Stimulated activated CD8-positive, alpha-beta memory T cell treated with anti-CD3 and anti-CD28 coated beads, Interleukin-7, amount 100 ng/mL, for 4 hours (primary cell): ENCODE data around the gene APOBEC3C.
"Not testable (repeated sequence)": the region's sequence is repeated elsewhere in the genome, so short reads cannot be mapped to it uniquely, and the experiment has no call there.

Source experiments
- DNase-seq, 2 donors: peaks; one replicate each; pipeline ENCODE4 v3.0.0-alpha.2; 2020; ENCODE audit warnings: low read depth in 2 of 2

Gene APOBEC3C

DNA sequence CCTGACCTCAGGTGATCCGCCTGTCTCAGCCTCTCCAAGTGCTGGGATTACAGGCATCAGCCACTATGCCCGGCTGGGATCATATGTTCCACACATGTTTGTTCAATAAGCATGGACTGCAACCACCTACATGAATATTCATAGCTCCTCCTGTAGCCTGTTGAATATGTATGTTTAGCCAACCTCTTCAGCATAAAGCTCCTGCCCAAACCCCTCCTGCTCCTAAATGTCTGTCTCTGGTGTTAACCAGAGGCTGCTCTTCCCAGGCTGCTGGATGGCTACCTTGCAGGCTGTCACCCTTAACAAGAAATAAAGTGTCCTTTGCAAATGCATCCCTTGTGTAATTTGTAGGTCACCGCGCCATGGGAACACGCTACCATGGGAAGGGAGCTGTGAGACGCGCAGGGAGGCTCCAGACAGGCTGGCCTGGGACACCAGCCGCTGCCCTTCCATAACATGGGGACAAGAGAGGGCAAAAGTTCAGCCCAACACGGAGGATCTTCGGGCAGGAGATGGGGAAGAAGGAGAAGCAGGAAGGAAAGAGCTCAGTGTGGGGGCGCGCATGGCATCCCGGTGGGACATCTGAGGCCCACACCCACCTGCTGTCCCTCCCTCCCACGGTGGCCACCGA, 6.1 kb downstream of the APOBEC3C start:
- not testable (repeated sequence) for DNase-seq

- DNase-seq, result no peak
Observed at GRCh38 chr22:39021552-39022250, 7.6 kb downstream of the APOBEC3C start.

GRCh38 chr22:39024519-39025308, 10.7 kb downstream of the APOBEC3C start:
- no peak for DNase-seq

- no peak for DNase-seq
Observed at GRCh38 chr22:39026509-39027150, 12.6 kb downstream of the APOBEC3C start.

DNA sequence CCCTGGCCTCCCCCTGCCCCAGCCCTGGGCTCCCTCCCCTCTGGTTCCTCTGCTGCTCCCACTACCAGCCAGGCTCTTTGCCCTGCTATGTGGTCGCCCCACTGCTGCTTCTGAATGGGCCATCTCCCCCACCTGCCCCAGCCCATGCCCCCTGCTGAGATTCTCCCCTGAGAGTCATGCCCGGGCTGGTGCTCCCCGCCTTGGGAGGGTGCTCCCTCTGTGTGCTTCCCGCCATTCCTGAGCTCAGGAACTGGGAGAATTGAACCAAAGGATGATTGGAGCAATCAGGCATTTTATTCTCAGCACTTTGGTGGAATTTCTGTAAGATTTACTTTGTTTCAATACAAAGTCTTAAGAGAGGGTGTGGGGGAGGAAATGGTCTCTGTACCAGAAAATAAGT, 13.7 kb downstream of the APOBEC3C start:
- DNase-seq, result no peak

GRCh38 chr22:39028281-39028680, 14.2 kb downstream of the APOBEC3C start:
- no peak for DNase-seq

DNA sequence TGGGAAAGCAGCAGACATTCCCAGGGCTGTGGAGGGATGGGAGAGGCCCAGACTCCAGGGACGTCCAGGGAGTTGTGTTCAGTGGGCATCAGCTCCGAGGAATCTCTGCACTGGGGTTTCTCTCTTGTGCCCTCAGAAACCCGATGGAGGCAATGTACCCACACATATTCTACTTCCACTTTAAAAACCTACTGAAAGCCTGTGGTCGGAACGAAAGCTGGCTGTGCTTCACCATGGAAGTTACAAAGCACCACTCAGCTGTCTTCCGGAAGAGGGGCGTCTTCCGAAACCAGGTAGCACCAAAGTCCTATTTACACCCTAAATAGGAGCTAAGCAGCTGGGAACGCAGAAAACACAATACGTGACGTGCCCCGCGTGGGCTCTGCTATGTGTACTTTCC, 15.2 kb downstream of the APOBEC3C start:
- DNase-seq, result no peak

- no peak for DNase-seq
Observed at GRCh38 chr22:39030705-39031104, 16.6 kb downstream of the APOBEC3C start.

DNA sequence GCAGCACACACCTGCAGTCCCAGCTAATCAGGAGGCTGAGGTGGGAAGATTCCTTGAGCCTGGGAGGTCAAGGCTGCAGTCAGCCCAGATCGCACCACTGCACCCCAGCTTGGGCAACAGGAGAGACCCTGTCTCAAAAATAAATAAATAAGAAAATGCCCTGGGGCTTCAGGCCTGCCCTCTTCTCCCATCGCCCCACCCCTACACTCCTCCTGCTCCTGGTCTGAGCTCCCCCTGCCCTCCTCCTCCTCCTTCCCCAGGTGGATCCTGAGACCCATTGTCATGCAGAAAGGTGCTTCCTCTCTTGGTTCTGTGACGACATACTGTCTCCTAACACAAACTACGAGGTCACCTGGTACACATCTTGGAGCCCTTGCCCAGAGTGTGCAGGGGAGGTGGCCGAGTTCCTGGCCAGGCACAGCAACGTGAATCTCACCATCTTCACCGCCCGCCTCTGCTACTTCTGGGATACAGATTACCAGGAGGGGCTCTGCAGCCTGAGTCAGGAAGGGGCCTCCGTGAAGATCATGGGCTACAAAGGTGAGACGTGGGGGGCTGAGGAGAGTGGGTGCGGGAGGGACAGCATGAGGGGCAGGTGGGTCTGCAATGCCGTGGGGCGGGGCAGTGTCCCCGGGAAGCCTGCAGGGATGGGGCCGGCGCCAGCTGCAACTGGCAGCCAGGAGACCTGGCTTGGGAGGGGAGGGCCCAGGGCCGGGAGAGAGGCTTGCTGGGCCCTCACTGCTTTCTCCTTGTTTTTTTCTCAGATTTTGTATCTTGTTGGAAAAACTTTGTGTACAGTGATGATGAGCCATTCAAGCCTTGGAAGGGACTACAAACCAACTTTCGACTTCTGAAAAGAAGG, 17.6 kb downstream of the APOBEC3C start:
- not testable (repeated sequence) for DNase-seq

GRCh38 chr22:39037071-39037470, 23.0 kb downstream of the APOBEC3C start:
- not testable (repeated sequence) for DNase-seq

DNA sequence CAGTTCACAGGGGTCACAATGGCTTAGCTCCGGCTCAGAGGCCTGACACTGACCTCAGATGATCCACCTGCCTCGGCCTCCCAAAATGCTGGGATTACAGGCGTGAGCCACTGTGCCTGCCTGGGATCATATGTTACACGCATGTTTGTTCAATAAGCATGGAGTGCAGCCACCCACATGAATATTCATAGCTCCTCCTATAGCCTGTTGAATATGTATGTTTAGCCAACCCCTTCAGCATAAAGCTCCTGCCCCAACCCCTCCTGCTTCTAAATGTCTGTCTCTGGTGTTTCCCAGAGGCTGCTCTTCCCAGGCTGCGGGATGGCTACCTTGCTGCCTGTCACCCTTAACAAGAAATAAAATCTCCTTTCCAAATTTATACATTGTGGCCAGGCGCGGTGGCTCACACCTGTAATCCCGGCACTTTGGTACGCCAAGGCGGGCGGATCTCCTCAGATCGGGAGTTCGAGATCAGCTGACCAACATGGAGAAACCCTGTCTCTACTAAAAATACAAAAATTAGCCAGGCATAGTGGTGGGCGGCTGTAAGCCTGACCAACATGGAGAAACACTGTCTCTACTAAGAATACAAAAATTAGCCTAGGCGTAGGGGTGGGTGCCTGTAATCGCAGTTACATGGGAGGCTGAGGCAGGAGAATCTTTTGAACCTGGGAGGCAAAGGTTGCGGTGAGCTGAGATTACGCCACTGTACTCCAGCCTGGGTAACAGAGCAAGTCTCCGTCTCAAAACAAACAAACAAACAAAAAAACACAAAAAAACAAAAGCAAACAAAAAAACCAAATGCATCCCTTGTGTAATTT, 25.5 kb downstream of the APOBEC3C start:
- DNase-seq, result no peak

DNA sequence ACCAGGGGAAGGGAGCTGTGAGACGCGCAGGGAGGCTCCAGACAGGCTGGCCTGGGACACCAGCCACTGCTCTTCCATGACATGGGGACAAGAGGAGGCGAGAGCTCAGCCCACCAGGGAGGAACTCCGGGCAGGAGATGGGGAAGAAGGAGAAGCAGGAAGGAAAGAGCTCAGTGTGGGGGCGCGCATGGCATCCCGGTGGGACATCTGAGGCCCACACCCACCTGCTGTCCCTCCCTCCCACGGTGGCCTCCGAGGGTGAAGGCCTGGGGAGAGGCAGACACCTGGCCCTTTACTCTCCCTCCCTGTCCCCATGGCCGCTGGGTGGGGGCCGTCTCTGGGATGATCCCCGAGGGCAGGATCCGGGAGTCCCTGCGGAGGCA, 26.1 kb downstream of the APOBEC3C start:
- not testable (repeated sequence) for DNase-seq

DNA sequence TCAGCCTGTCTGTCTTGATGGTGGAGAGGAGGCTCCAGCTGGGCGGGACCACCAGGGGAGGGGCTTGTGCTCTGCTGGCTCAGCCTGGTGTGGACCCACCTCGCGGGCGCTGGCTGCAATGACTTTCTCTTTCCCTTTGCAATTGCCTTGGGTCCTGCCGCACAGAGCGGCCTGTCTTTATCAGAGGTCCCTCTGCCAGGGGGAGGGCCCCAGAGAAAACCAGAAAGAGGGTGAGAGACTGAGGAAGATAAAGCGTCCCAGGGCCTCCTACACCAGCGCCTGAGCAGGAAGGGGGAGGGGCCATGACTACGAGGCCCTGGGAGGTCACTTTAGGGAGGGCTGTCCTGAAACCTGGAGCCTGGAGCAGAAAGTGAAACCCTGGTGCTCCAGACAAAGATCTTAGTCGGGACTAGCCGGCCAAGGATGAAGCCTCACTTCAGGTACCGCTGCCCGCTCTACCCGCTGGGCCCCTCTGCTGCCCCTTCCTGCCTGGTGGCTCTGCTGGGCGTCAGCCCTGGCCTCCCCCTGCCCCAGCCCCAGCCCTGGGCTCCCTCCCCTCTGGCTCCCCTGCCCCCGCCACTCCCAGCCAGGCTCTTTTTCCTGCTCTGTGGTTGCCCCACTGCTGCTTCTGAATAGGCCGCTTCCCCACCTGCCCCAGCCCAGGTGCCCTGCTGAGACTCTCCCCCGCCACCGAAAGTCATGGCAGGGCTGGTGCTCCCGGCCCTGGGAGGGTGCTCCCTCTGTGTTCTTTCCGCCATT, 26.7 kb downstream of the APOBEC3C start, which contains the start of gene APOBEC3F:
TSS of gene APOBEC3F (plus strand) at position 327 of the 759 bp plus-strand sequence. CDS start at position 424, 97 bp downstream.
- DNase-seq, result peak; percentile 51 to 72

GRCh38 chr22:39041908-39042307, 27.9 kb downstream of the APOBEC3C start:
- DNase-seq, result no peak

DNA sequence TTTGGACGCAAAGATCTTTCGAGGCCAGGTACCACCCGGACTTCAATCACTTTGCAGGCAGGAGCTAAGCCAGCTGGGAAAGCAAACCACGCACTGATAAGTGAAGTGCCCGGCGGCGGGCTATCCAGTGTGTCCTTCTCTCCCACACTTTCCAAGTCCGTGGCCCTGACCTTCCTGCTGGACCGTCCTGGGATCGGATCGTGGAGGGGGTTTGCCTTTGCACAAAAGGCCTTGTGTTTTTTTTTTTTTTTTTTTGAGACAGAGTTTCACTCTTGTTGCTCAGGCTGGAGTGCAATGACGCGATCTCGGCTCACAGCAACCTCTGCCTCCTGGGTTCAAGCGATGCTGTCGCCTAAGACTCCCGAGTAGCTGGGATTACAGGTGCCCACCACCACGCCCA, 29.0 kb downstream of the APOBEC3C start:
- DNase-seq, result not testable (repeated sequence)

DNA sequence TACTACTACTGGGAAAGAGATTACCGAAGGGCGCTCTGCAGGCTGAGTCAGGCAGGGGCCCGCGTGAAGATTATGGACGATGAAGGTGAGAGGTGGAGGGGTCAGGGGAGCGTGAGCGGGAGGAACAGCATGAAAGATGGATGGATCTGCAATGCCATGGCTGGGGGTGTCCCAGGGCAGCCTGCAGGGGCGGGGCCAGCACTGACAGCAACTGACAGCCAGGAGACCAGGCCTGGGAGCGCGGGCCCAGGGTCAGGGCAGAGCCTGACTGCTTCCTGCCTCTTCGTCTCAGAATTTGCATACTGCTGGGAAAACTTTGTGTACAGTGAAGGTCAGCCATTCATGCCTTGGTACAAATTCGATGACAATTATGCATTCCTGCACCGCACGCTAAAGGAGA, 31.1 kb downstream of the APOBEC3C start:
- not testable (repeated sequence) for DNase-seq

GRCh38 chr22:39049486-39049885, 35.4 kb downstream of the APOBEC3C start:
- DNase-seq, result not testable (repeated sequence)

- not testable (repeated sequence) for DNase-seq
Observed at GRCh38 chr22:39051844-39052495, 37.9 kb downstream of the APOBEC3C start.

DNA sequence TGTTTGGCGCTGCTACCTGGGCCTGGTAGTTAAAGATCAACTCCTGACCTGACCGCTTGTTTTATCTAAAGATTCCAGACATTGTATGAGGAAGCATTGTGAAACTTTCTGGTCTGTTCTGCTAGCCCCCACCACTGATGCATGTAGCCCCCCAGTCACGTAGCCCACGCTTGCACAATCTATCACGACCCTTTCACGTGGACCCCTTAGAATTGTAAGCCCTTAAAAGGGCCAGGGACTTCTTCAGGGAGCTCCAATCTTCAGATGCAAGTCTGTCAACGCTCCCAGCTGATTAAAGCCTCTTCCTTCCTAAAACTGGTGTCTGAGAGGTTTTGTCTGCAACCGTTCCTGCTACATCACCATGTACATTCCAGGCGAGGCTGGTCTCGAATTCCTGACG, 41.6 kb downstream of the APOBEC3C start:
- DNase-seq, result no peak
